Caco-2 (cell line): ENCODE data around the gene SLC14A1. TPM values are rescaled to one million over a fixed set of nuclear protein-coding genes. Genes with fewer than 3 reads are reported as not detected.

ENCODE experiments used
- BruUV-seq: library from RNA; stranded (reverse); fragments of 400-500 nt; replicated peaks from 2 replicates; lab custom pipeline; 2021; lab: Mats Ljungman, UMichigan
- CTCF ChIA-PET: fragments of 300-600 bp; sonication (Branson Sonifier 250); formaldehyde crosslinking; loops from one replicate; lab custom pipeline; 2022; ENCODE audit warnings: antibody characterized with exemption; lab: Charles Lee
- POLR2A ChIA-PET: fragments of 300-600 bp; sonication (Branson Sonifier 250); formaldehyde crosslinking; loops from one replicate; lab custom pipeline; 2022; ENCODE audit warnings: antibody characterized with exemption; lab: Charles Lee
- DNase-seq, 2 experiments: peaks; one replicate each; pipeline versions ENCODE4 v3.0.0 to v3.0.0-alpha.2; 2020 to 2022
- H3K27me3 ChIP-seq: replicated peaks from 2 replicates; pipeline ENCODE4 v1.6.0; 2011; ENCODE audit warnings: low read length; ENCODE audit not compliant: control insufficient read depth, insufficient read depth
- H3K36me3 ChIP-seq: 2 replicates; pipeline ENCODE4 v1.5.1; 2011; ENCODE audit warnings: low read length; ENCODE audit not compliant: control insufficient read depth, insufficient read depth
- H3K4me1 ChIP-seq: fragments of 250-450 bp; sonication (Bioruptor Pico); 2 replicates; pipeline ENCODE4 v1.5.1; 2020; ENCODE audit warnings: mild to moderate bottlenecking
- H3K4me3 ChIP-seq: 2 replicates; pipeline ENCODE4 v1.5.1; 2011; ENCODE audit warnings: low read depth, mild to moderate bottlenecking, control low read depth, low read length
- H3K9me3 ChIP-seq: fragments of 250-450 bp; sonication (Bioruptor Pico); 2 replicates; pipeline ENCODE4 v1.5.1; 2020; ENCODE audit warnings: mild to moderate bottlenecking, moderate library complexity
- H3K27ac Mint-ChIP-seq: one replicate; pipeline ENCODE4 v1.8.0; 2022; ENCODE audit warnings: mixed read lengths; ENCODE audit not compliant: unreplicated experiment
- H3K27me3 Mint-ChIP-seq: one replicate; pipeline ENCODE4 v1.8.0; 2022; ENCODE audit warnings: mixed read lengths; ENCODE audit not compliant: insufficient read depth, unreplicated experiment
- H3K36me3 Mint-ChIP-seq: one replicate; pipeline ENCODE4 v1.8.0; 2022; ENCODE audit warnings: mild to moderate bottlenecking, mixed read lengths; ENCODE audit not compliant: insufficient read depth, unreplicated experiment
- H3K4me1 Mint-ChIP-seq: one replicate; pipeline ENCODE4 v1.8.0; 2022; ENCODE audit warnings: low read depth, mixed read lengths; ENCODE audit not compliant: unreplicated experiment
- H3K4me3 Mint-ChIP-seq: one replicate; pipeline ENCODE4 v1.8.0; 2022; ENCODE audit warnings: mild to moderate bottlenecking, moderate library complexity, mixed read lengths; ENCODE audit not compliant: unreplicated experiment
- H3K9me3 Mint-ChIP-seq: one replicate; pipeline ENCODE4 v1.8.0; 2022; ENCODE audit warnings: mixed read lengths; ENCODE audit not compliant: unreplicated experiment
- intact Hi-C: fragments of 100-400 bp; cut with micrococcal nuclease; formaldehyde crosslinking; loops from one replicate; pipeline ENCODE4 v1.10.0; 2022; ENCODE audit not compliant: unreplicated experiment
- total RNA-seq: library from RNA; stranded (reverse); gene quantifications from 2 replicates; pipeline ENCODE4 v1.2.3, GENCODE V29; 2022
- TF ChIP-seq, protein P1 (sequence below), 2 experiments: fragments of 200-600 bp in 1 of 2; IDR thresholded peaks; 1 replicate in 1 of 2; 2 replicates in 1 of 2; pipeline versions ENCODE4 v1.5.1 to v1.8.0; 2011 to 2022; ENCODE audit warnings: antibody characterized with exemption in 1 of 2, control low read depth in 1 of 2, inconsistent platforms in 1 of 2, low read depth in 1 of 2, low read length in 1 of 2, mild to moderate bottlenecking in 1 of 2, moderate library complexity in 1 of 2; ENCODE audit not compliant: insufficient read depth in 1 of 2, severe bottlenecking in 1 of 2, unreplicated experiment in 1 of 2

SLC14A1 gene
- total RNA-seq, 1 experiment from 2014 or later: not detected

DNA sequence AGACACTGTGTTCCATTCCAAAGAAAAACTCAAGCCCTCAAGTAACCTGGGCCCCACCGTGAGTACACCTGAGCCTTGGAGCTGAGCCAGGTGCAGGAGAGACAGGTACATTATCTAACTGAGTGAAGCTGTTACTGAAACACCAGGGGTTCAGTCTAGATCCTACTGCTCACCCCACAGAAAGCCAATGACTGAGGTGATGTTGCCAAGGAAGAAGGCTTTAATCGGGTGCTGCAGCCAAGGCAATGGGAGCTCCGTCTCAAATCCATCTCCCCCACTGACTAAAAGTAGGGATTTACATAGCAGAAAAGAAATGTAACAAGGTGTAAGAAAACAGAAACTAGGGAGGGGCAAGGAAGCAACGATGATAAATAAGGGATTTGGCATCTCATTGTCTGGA lies 15.2 kb upstream of the SLC14A1 start:
- DNase-seq: no peak
- ChIA-PET CTCF (no interaction called here), POLR2A (no interaction called here)
- H3K27me3 ChIP-seq: no peaks in the 10 kb centered on the region
- H3K4me1 ChIP-seq: peaks cover 5% of the 10 kb centered on the region; the same call in 1 of the 2 replicates
- no peak overlapping the region for H3K4me3 ChIP-seq
- H3K36me3 ChIP-seq: no peaks in the 10 kb centered on the region
- intact Hi-C loops: no loop called here
- no peaks in the 10 kb centered on the region for H3K9me3 ChIP-seq
- Mint-ChIP-seq H3K4me3 (no peak overlapping the region), H3K27ac (no peak overlapping the region), H3K36me3 (no peaks in the 10 kb centered on the region), H3K4me1 (peaks cover 14% of the 10 kb centered on the region), H3K27me3 (no peaks in the 10 kb centered on the region), H3K9me3 (peaks cover 19% of the 10 kb centered on the region)
- TF ChIP-seq, protein P1, sequence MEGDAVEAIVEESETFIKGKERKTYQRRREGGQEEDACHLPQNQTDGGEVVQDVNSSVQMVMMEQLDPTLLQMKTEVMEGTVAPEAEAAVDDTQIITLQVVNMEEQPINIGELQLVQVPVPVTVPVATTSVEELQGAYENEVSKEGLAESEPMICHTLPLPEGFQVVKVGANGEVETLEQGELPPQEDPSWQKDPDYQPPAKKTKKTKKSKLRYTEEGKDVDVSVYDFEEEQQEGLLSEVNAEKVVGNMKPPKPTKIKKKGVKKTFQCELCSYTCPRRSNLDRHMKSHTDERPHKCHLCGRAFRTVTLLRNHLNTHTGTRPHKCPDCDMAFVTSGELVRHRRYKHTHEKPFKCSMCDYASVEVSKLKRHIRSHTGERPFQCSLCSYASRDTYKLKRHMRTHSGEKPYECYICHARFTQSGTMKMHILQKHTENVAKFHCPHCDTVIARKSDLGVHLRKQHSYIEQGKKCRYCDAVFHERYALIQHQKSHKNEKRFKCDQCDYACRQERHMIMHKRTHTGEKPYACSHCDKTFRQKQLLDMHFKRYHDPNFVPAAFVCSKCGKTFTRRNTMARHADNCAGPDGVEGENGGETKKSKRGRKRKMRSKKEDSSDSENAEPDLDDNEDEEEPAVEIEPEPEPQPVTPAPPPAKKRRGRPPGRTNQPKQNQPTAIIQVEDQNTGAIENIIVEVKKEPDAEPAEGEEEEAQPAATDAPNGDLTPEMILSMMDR (IDR thresholded peaks at IDR 0.05; ENCODE audit: insufficient read depth in 1 of 2, low read depth in 1 of 2, low read length in 1 of 2, severe bottlenecking in 1 of 2, unreplicated experiment in 1 of 2): no peak
- no TSS peak for BruUV-seq

DNA sequence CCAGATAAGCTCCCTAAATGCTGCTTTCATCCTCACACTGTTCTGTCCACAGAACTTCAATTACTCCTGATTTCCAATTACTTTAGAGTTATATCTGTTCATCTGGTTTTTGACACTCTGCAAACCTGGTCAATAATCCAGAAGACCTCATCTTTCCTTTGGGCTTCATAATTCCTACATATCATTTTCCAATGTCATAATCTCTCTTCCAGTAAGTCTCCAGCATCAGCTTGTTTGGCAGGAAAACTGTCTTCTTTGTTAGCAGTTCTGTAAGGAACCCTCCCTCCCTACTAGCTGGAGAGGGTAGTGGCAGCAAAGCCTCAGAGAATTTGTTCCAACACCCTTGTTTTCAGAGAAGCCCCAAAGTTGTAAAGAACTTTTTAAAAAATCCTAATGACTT lies 11.9 kb upstream of the SLC14A1 start:
- Mint-ChIP-seq H3K4me3 (no peak overlapping the region), H3K4me1 (peaks cover 15% of the 10 kb centered on the region), H3K9me3 (peaks cover 10% of the 10 kb centered on the region), H3K27me3 (no peaks in the 10 kb centered on the region), H3K36me3 (no peaks in the 10 kb centered on the region), H3K27ac (no peak overlapping the region)
- intact Hi-C loops: no loop called here
- H3K4me3 ChIP-seq: no peak overlapping the region
- ChIA-PET POLR2A (no interaction called here), CTCF (no interaction called here)
- no peaks in the 10 kb centered on the region for H3K36me3 ChIP-seq
- TF ChIP-seq, protein P1 (IDR thresholded peaks at IDR 0.05; ENCODE audit: insufficient read depth in 1 of 2, low read depth in 1 of 2, low read length in 1 of 2, severe bottlenecking in 1 of 2, unreplicated experiment in 1 of 2): no peak
- H3K4me1 ChIP-seq: peaks cover 6% of the 10 kb centered on the region; the same call in 1 of the 2 replicates
- no TSS peak for BruUV-seq
- no peak for DNase-seq
- H3K27me3 ChIP-seq: no peaks in the 10 kb centered on the region
- H3K9me3 ChIP-seq: no peaks in the 10 kb centered on the region

DNA sequence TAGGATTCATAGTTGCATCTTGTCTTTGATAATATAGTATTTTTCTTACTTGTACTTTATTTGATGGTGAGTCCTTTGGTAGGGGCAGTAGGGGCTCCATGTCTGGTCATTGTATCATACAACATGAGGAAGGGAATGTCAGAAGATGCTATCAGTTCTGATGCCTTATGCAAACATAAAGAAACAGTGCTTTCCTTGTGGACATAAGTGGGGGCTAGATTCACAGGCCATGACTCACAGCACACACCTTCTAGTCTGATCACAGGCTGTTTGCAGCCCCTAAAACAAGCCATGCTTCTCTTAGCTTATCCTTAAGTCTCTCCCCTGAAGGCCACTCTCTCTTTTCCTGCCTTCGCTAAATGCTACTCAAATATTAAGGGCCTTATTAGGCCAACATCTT lies 10.7 kb upstream of the SLC14A1 start:
- Histone ChIP-seq H3K36me3 (no peaks in the 10 kb centered on the region), H3K4me3 (no peak overlapping the region), H3K4me1 (peaks cover 6% of the 10 kb centered on the region; the same call in 1 of the 2 replicates), H3K9me3 (no peaks in the 10 kb centered on the region), H3K27me3 (no peaks in the 10 kb centered on the region)
- H3K36me3 Mint-ChIP-seq: no peaks in the 10 kb centered on the region
- POLR2A ChIA-PET: no interaction called here
- H3K9me3 Mint-ChIP-seq: peaks cover 3% of the 10 kb centered on the region
- H3K4me1 Mint-ChIP-seq: peaks cover 15% of the 10 kb centered on the region
- TF ChIP-seq, protein P1 (IDR thresholded peaks at IDR 0.05; ENCODE audit: insufficient read depth in 1 of 2, low read depth in 1 of 2, low read length in 1 of 2, severe bottlenecking in 1 of 2, unreplicated experiment in 1 of 2): no peak
- peak; percentile 14 to 35 for DNase-seq
- intact Hi-C loops: no loop called here
- no TSS peak for BruUV-seq
- CTCF ChIA-PET: no interaction called here
- no peak overlapping the region for H3K4me3 Mint-ChIP-seq
- no peaks in the 10 kb centered on the region for H3K27me3 Mint-ChIP-seq
- peak overlapping the region; percentile 19 for H3K27ac Mint-ChIP-seq
